Endodermal cell (in vitro differentiated cells): ENCODE results near the gene LARGE1. TPM values are rescaled to one million over a fixed set of nuclear protein-coding genes. Genes with fewer than 3 reads are reported as not detected.

Experiments used
- DNase-seq: peaks from one replicate; pipeline ENCODE4 v3.0.0-alpha.2; 2017
- H3K27ac ChIP-seq: 2 replicates; pipeline ENCODE4 v1.5.1; 2013; ENCODE audit warnings: mild to moderate bottlenecking, low read depth, low read length, moderate library complexity
- H3K27me3 ChIP-seq: 2 replicates; pipeline ENCODE4 v1.6.1; 2013; ENCODE audit warnings: mild to moderate bottlenecking, low read length, moderate library complexity; ENCODE audit not compliant: insufficient read depth, control insufficient read depth, poor library complexity, severe bottlenecking
- H3K36me3 ChIP-seq: 2 replicates; pipeline ENCODE4 v1.7.0; 2013; ENCODE audit warnings: mild to moderate bottlenecking, low read length, moderate library complexity; ENCODE audit not compliant: control insufficient read depth, insufficient read depth
- H3K4me1 ChIP-seq: one replicate; pipeline ENCODE4 v1.7.0; 2013; ENCODE audit warnings: low read length; ENCODE audit not compliant: control insufficient read depth, insufficient read depth
- H3K4me3 ChIP-seq: 2 replicates; pipeline ENCODE4 v1.5.1; 2013; ENCODE audit warnings: mild to moderate bottlenecking, low read length, moderate library complexity
- H3K9ac ChIP-seq: 2 replicates; pipeline ENCODE4 v1.6.1; 2013; ENCODE audit warnings: mild to moderate bottlenecking, low read length, moderate library complexity; ENCODE audit not compliant: poor library complexity, severe bottlenecking; ENCODE audit errors: extremely low read depth
- H3K9me3 ChIP-seq: 2 replicates; pipeline ENCODE4 v1.6.1; 2013; ENCODE audit warnings: mild to moderate bottlenecking, low read length, moderate library complexity; ENCODE audit not compliant: control insufficient read depth
- H3K27ac Mint-ChIP-seq: 2 replicates; pipeline ENCODE4 v1.8.0; 2020; ENCODE audit warnings: mixed read lengths
- H3K27me3 Mint-ChIP-seq: 2 replicates; pipeline ENCODE4 v1.8.0; 2021; ENCODE audit warnings: mild to moderate bottlenecking, mixed read lengths; ENCODE audit not compliant: insufficient read depth
- H3K36me3 Mint-ChIP-seq: 2 replicates; pipeline ENCODE4 v1.8.0; 2020; ENCODE audit warnings: low read depth, mixed read lengths
- H3K4me1 Mint-ChIP-seq: 2 replicates; pipeline ENCODE4 v1.8.0; 2020; ENCODE audit warnings: mixed read lengths
- H3K4me3 Mint-ChIP-seq: 2 replicates; pipeline ENCODE4 v1.8.0; 2020; ENCODE audit warnings: mild to moderate bottlenecking, moderate library complexity, mixed read lengths
- H3K9me3 Mint-ChIP-seq: 2 replicates; pipeline ENCODE4 v1.8.0; 2020; ENCODE audit warnings: mild to moderate bottlenecking, mixed read lengths
- WGBS, 2 experiments: methylation state at CpG; one replicate each; pipeline versions ENCODE4 v1.1.5 to v1.1.7; 2013; ENCODE audit warnings: missing lambda C conversion rate in 2 of 2, mixed read lengths in 1 of 2; ENCODE audit not compliant: insufficient coverage in 1 of 2, insufficient read length in 1 of 2; 5-methylcytosine and 5-hydroxymethylcytosine counted together
- total RNA-seq, 2 donors: library from RNA; stranded (reverse); fragmentation: NEBNext Ultra II Directional in 1 of 2; extraction: Animal tissue kit (Norgen Biotek cat#: 25700) in 1 of 2; gene quantifications; 2 replicates in 1 of 2; 3 replicates in 1 of 2; pipeline ENCODE4 v1.2.1, GENCODE V29; 2021
- TF ChIP-seq, protein P1 (sequence below): fragments of 200-600 bp; sonication (generic); conservative IDR thresholded peaks from 2 replicates; pipeline ENCODE4 v1.5.0; 2021; ENCODE audit warnings: antibody characterized with exemption, mild to moderate bottlenecking

LARGE1 gene
- total RNA-seq, 2 donors from 2014 or later = 17.5 to 24.3 TPM

DNA sequence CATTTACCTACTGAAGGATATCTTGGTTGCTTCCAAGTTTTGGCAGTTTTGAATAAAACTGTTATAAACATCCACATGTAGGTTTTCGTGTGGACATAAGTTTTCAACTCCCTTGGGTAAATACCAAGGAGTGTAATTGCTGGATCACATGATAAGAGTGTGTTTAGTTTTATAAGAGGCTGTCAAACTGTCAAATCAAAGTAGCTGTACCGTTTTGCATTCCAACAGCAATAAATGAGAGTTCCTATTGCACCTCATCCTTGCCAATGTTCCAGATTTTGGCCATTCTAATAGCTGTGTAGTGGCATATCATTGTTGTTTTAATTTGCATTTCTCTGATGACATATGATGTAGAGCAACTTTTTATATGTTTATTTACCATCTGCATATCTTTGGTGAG is 671.3 kb downstream of the LARGE1 start:
- Histone ChIP-seq H3K36me3 (no peaks in the 10 kb centered on the region), H3K9ac (no peak overlapping the region), H3K27ac (no peak overlapping the region), H3K4me3 (no peak overlapping the region), H3K27me3 (peaks cover 34% of the 10 kb centered on the region), H3K4me1 (no peaks in the 10 kb centered on the region), H3K9me3 (no peaks in the 10 kb centered on the region)
- Mint-ChIP-seq H3K4me3 (no peak overlapping the region), H3K9me3 (peaks cover 10% of the 10 kb centered on the region), H3K27ac (no peak overlapping the region), H3K4me1 (no peaks in the 10 kb centered on the region), H3K27me3 (peaks cover 46% of the 10 kb centered on the region), H3K36me3 (no peaks in the 10 kb centered on the region)
- DNase-seq = no peak
- 60 to 67% methylated on average over 2 of the region's 2 CpGs for WGBS, 2 experiments
- TF ChIP-seq, protein P1, sequence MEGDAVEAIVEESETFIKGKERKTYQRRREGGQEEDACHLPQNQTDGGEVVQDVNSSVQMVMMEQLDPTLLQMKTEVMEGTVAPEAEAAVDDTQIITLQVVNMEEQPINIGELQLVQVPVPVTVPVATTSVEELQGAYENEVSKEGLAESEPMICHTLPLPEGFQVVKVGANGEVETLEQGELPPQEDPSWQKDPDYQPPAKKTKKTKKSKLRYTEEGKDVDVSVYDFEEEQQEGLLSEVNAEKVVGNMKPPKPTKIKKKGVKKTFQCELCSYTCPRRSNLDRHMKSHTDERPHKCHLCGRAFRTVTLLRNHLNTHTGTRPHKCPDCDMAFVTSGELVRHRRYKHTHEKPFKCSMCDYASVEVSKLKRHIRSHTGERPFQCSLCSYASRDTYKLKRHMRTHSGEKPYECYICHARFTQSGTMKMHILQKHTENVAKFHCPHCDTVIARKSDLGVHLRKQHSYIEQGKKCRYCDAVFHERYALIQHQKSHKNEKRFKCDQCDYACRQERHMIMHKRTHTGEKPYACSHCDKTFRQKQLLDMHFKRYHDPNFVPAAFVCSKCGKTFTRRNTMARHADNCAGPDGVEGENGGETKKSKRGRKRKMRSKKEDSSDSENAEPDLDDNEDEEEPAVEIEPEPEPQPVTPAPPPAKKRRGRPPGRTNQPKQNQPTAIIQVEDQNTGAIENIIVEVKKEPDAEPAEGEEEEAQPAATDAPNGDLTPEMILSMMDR = no peak

DNA sequence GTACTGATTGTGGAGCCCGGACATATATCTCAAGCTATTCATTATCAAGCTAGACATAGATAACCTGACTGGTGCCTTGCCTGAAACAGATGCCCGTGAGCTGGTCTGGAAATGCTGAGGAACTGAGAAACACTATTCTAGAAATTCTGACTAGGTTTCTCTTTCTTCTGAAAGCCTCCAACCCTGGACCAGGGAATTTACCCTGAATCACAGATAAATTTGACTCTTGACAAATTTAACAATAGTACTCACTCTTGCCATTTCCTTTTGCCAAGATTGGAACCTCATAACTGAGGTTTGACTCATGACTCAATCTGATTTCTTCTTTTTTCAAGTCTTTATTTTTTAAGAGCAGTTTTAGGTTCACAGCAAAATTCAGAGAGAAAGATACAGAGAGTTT is 672.5 kb downstream of the LARGE1 start:
- no peaks in the 10 kb centered on the region for H3K36me3 Mint-ChIP-seq
- no peak for DNase-seq
- WGBS, 2 experiments = 80 to 91% methylated on average over 2 of the region's 2 CpGs
- Histone ChIP-seq H3K36me3 (no peaks in the 10 kb centered on the region), H3K9me3 (no peaks in the 10 kb centered on the region), H3K9ac (no peak overlapping the region), H3K4me1 (no peaks in the 10 kb centered on the region), H3K27me3 (peaks cover 34% of the 10 kb centered on the region), H3K4me3 (no peak overlapping the region), H3K27ac (no peak overlapping the region)
- peaks cover 10% of the 10 kb centered on the region for H3K9me3 Mint-ChIP-seq
- peaks cover 46% of the 10 kb centered on the region for H3K27me3 Mint-ChIP-seq
- H3K27ac Mint-ChIP-seq = no peak overlapping the region
- no peaks in the 10 kb centered on the region for H3K4me1 Mint-ChIP-seq
- TF ChIP-seq, protein P1 = no peak
- H3K4me3 Mint-ChIP-seq = no peak overlapping the region

DNA sequence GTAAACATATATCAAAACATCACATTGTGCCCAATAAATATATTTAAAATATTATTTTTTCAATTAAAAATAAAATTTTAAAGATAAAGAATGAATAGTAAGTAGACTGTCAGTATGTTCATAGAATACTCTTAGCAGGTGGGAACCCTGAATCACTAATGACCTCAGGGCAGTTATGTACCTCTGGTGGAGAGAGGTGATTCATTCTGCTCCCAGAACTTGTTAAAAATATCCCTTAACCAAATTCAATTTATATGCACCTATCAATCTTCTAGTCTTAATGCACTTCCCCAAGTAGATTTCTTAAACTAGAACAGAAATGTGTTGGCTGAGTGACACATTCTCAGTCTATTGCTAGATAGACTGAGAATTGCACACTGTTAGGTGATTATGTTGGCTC is 678.2 kb downstream of the LARGE1 start:
- H3K9me3 Mint-ChIP-seq = peaks cover 11% of the 10 kb centered on the region
- Histone ChIP-seq H3K4me3 (no peak overlapping the region), H3K9ac (no peak overlapping the region), H3K9me3 (no peaks in the 10 kb centered on the region), H3K27me3 (peaks cover 10% of the 10 kb centered on the region), H3K36me3 (no peaks in the 10 kb centered on the region), H3K4me1 (no peaks in the 10 kb centered on the region), H3K27ac (no peak overlapping the region)
- no peak for DNase-seq
- H3K4me3 Mint-ChIP-seq = no peak overlapping the region
- H3K27me3 Mint-ChIP-seq = peaks cover 15% of the 10 kb centered on the region
- no peaks in the 10 kb centered on the region for H3K36me3 Mint-ChIP-seq
- H3K27ac Mint-ChIP-seq = no peak overlapping the region
- TF ChIP-seq, protein P1 = no peak
- no peaks in the 10 kb centered on the region for H3K4me1 Mint-ChIP-seq
